Colonic mucosa (tissue), 4 donors: ENCODE data around the gene ACRBP. TPM values are rescaled to one million over a fixed set of nuclear protein-coding genes. Genes with fewer than 3 reads are reported as not detected.

Experiments
- DNase-seq: peaks from one replicate; pipeline ENCODE4 v3.0.0-alpha.2; 2020
- H3K27ac ChIP-seq: fragments of 200-600 bp; one replicate; pipeline ENCODE4 v1.8.0; 2021
- H3K27me3 ChIP-seq: fragments of 200-600 bp; one replicate; pipeline ENCODE4 v1.8.0; 2021
- H3K36me3 ChIP-seq: fragments of 200-600 bp; one replicate; pipeline ENCODE4 v1.8.0; 2021
- H3K4me1 ChIP-seq: fragments of 200-600 bp; one replicate; pipeline ENCODE4 v1.8.0; 2021; ENCODE audit warnings: mild to moderate bottlenecking
- H3K4me3 ChIP-seq: fragments of 200-600 bp; one replicate; pipeline ENCODE4 v1.8.0; 2021
- H3K9ac ChIP-seq, 2 donors: one replicate each; pipeline ENCODE4 v1.7.0; 2013; ENCODE audit warnings: control low read depth in 2 of 2, low read depth in 2 of 2, low read length in 2 of 2
- H3K9me3 ChIP-seq: fragments of 200-600 bp; one replicate; pipeline ENCODE4 v1.8.0; 2021
- intact Hi-C: fragments of 100-400 bp; cut with DNase I; formaldehyde crosslinking; loops from one replicate; pipeline ENCODE4 v1.14.1; 2022
- total RNA-seq, 2 donors: library from RNA; stranded (reverse); fragmentation: NEBNext Ultra II Directional in 1 of 2; extraction: Animal tissue kit (Norgen Biotek cat#: 25700) in 1 of 2; gene quantifications; one replicate each; pipeline ENCODE4 v1.2.1, GENCODE V29; 2021
- TF ChIP-seq, protein P1 (sequence below): fragments of 200-600 bp; IDR thresholded peaks from one replicate; pipeline ENCODE4 v1.8.0; 2022; ENCODE audit warnings: antibody characterized with exemption, mild to moderate bottlenecking
- donor health status: healthy.
- donor health status: DM: no; HTN: no; CAD: no.
- donor health status: DM: no; HTN: no; CAD: no.

Gene ACRBP
- total RNA-seq, 2 donors from 2014 or later: 1.6 to 1.9 TPM

- peak overlapping the region; percentile 69 for H3K27ac ChIP-seq
- H3K4me3 ChIP-seq: no peak overlapping the region
- no peak for DNase-seq
- TF ChIP-seq, protein P1, sequence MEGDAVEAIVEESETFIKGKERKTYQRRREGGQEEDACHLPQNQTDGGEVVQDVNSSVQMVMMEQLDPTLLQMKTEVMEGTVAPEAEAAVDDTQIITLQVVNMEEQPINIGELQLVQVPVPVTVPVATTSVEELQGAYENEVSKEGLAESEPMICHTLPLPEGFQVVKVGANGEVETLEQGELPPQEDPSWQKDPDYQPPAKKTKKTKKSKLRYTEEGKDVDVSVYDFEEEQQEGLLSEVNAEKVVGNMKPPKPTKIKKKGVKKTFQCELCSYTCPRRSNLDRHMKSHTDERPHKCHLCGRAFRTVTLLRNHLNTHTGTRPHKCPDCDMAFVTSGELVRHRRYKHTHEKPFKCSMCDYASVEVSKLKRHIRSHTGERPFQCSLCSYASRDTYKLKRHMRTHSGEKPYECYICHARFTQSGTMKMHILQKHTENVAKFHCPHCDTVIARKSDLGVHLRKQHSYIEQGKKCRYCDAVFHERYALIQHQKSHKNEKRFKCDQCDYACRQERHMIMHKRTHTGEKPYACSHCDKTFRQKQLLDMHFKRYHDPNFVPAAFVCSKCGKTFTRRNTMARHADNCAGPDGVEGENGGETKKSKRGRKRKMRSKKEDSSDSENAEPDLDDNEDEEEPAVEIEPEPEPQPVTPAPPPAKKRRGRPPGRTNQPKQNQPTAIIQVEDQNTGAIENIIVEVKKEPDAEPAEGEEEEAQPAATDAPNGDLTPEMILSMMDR: no peak
- no peaks in the 10 kb centered on the region for H3K36me3 ChIP-seq
- H3K9ac ChIP-seq: no peak overlapping the region
- no peaks in the 10 kb centered on the region for H3K9me3 ChIP-seq
- H3K4me1 ChIP-seq: peaks cover 24% of the 10 kb centered on the region
- no peaks in the 10 kb centered on the region for H3K27me3 ChIP-seq
- intact Hi-C loops: loop anchor here (5.0 kb wide), 1 partner anchor 36 kb away; no protein-coding TSS in a partner anchor
These were observed 38.5 kb downstream of the ACRBP start for GRCh38 chr12:6608592-6609281.

DNA sequence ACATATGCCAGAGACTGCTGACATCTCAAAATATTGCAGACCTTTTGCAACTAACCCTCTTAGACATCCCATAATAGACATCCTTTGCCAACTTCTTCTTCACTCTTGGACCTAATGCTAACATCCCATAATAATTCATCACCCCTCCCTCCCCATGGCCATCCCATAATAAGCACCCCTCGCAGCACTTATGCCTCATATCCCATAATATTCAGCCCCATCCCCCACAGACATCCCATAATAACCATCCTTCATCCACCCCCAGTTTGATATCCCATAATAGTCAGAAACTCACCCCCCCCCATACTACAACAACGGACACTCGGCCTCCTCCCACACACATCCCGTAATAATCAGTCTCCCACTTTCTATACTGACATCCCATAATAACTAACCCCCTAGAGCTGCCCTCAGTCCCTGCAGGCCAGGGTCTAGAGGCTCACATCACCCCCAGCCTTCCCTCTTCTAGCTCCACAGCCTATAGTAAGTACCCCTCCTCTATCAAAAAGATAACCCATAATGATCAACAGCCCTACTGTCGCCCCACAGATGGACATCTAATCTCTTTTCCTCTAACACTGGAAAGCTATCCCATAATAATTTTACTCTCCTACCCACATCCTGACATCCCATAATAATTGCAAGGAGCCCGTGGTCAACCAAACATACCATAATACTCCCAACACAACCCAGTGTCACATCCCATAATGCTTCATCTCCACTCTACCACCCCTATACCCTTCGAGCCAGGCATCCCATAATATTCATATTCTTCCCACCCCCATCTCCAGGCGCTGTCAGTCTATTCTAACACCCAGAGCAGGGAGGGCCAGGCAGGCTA lies 39.3 kb downstream of the ACRBP start:
- Histone ChIP-seq H3K27ac (peak overlapping the region; percentile 69), H3K4me1 (peaks cover 21% of the 10 kb centered on the region), H3K4me3 (no peak overlapping the region), H3K36me3 (no peaks in the 10 kb centered on the region), H3K9me3 (no peaks in the 10 kb centered on the region), H3K27me3 (no peaks in the 10 kb centered on the region), H3K9ac (peak overlapping the region in 1 of 2 donors; percentile 56)
- TF ChIP-seq, protein P1: no peak
- peak; percentile 83 for DNase-seq
- intact Hi-C loops: loop anchor here (5.0 kb wide), 1 partner anchor 36 kb away; no protein-coding TSS in a partner anchor

- peaks cover 1% of the 10 kb centered on the region for H3K36me3 ChIP-seq
- H3K27me3 ChIP-seq: no peaks in the 10 kb centered on the region
- peak overlapping the region; percentile 98 for H3K27ac ChIP-seq
- peaks cover 20% of the 10 kb centered on the region for H3K4me1 ChIP-seq
- TF ChIP-seq, protein P1: no peak
- peak; percentile 69 for DNase-seq
- H3K9me3 ChIP-seq: no peaks in the 10 kb centered on the region
- H3K9ac ChIP-seq: peak overlapping the region; percentile 86 to 87
- intact Hi-C loops: loop anchor here (5.0 kb wide), 1 partner anchor 34 kb away; no protein-coding TSS in a partner anchor
- H3K4me3 ChIP-seq: peak overlapping the region; percentile 88
These were observed 40.7 kb downstream of the ACRBP start for GRCh38 chr12:6606331-6607131.

DNA sequence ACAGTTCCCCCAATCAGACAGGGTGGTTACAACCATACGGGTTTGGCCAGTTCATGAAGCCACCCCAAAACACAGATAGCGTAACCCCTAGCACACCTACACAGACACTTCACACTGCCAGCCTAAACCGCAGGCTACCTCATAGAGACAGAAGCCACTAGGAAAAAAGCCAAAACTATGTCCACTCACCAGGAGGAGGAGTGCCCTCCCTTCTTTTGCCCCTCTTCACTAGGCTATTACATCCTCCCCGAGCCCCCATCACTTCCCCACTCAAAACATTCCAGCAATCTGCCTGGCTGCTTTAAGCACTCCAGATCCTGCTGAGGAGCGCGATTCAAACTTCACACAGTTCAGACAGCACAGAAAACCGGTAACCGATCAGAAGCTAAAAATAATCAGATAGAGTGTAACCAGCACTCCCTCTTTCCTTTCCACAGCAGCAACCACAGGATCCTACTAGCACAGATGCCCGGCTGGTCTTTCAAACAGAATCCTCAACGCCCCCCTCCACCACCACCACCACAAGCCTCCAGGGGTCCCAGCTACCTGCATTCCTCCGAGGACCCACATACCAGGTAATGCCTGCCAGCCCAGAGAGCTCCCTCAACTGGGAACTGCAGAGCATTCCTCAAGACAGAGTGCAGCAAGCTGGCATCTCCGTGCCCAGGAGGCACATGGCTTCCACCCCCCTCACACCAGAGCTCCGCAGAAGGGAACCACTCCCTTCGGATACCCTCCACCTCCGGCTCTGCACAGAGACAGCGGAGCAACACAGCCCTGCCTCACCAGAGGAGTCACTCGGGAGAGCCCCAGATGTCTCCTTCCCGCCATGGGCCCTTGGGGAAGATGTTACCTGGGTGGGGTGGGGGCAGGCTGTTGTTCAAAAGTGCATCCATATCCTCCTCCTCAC lies 41.6 kb downstream of the ACRBP start:
- peaks cover 20% of the 10 kb centered on the region for H3K4me1 ChIP-seq
- TF ChIP-seq, protein P1: no peak
- peak; percentile 24 for DNase-seq

More for the DNA sequence above, 41.6 kb downstream of the ACRBP start:
- Histone ChIP-seq H3K4me3 (peak overlapping the region; percentile 88), H3K36me3 (peaks cover 10% of the 10 kb centered on the region), H3K27me3 (no peaks in the 10 kb centered on the region), H3K27ac (peak overlapping the region; percentile 98), H3K9ac (peak overlapping the region; percentile 77 to 86), H3K9me3 (no peaks in the 10 kb centered on the region)
- intact Hi-C loops: loop anchor here (5.0 kb wide), 1 partner anchor 33 kb away; no protein-coding TSS in a partner anchor
